ENCODE data around the gene SPACDR.
"Not testable (repeated sequence)": the region's sequence is repeated elsewhere in the genome, so short reads cannot be mapped to it uniquely, and the experiment has no call there.

Gene SPACDR

GRCh38 chr7:100464210-100464660 lies at the start of gene SPACDR:
Gene SPACDR (minus strand): TSS chr7:100464260. CDS start chr7:100464025, 235 bp downstream.
- DNase-seq: no peak

GRCh38 chr7:100513212-100513810 lies 49.3 kb upstream of the SPACDR start:
- no peak for DNase-seq

GRCh38 chr7:100510437-100511239 lies 46.6 kb upstream of the SPACDR start:
- no peak for DNase-seq

- DNase-seq: no peak
Measured at GRCh38 chr7:100509231-100509630, 45.2 kb upstream of the SPACDR start.

GRCh38 chr7:100506356-100506923 lies 42.4 kb upstream of the SPACDR start:
- no peak for DNase-seq

- DNase-seq: no peak
Measured at GRCh38 chr7:100504887-100505611, 41.0 kb upstream of the SPACDR start.

- DNase-seq: not testable (repeated sequence)
Measured at GRCh38 chr7:100504031-100504430, 40.0 kb upstream of the SPACDR start.

- not testable (repeated sequence) for DNase-seq
Measured at GRCh38 chr7:100500743-100501142, 36.7 kb upstream of the SPACDR start.

GRCh38 chr7:100496509-100496908 lies 32.4 kb upstream of the SPACDR start:
- DNase-seq: no peak

- DNase-seq: no peak
Measured at GRCh38 chr7:100493476-100494264, 29.6 kb upstream of the SPACDR start.

GRCh38 chr7:100492738-100493475 lies 28.8 kb upstream of the SPACDR start:
- no peak for DNase-seq

- DNase-seq: no peak
Measured at GRCh38 chr7:100491192-100491578, 27.1 kb upstream of the SPACDR start.

- no peak for DNase-seq
Measured at GRCh38 chr7:100490483-100491191, 26.6 kb upstream of the SPACDR start.

- DNase-seq: peak; percentile 96
Measured at GRCh38 chr7:100489824-100490223, 25.8 kb upstream of the SPACDR start.

- no peak for DNase-seq
Measured at GRCh38 chr7:100489121-100489520, 25.1 kb upstream of the SPACDR start.

GRCh38 chr7:100488333-100489095 lies 24.5 kb upstream of the SPACDR start:
- no peak for DNase-seq

- no peak for DNase-seq
Measured at GRCh38 chr7:100486753-100487446, 22.8 kb upstream of the SPACDR start.

GRCh38 chr7:100486111-100486636 lies 22.1 kb upstream of the SPACDR start:
- DNase-seq: no peak

GRCh38 chr7:100485471-100485876 lies 21.4 kb upstream of the SPACDR start:
- DNase-seq: no peak

Data from NCI-H187 treated with DMSO at 0.1 percent for 48 hours (cell line).